ENCODE data around the gene BBS2. TPM values are rescaled to one million over a fixed set of nuclear protein-coding genes. Genes with fewer than 3 reads are reported as not detected.

The BBS2 gene
- total RNA-seq, 2 donors from 2014 or later = 25.7 to 27.6 TPM

DNA sequence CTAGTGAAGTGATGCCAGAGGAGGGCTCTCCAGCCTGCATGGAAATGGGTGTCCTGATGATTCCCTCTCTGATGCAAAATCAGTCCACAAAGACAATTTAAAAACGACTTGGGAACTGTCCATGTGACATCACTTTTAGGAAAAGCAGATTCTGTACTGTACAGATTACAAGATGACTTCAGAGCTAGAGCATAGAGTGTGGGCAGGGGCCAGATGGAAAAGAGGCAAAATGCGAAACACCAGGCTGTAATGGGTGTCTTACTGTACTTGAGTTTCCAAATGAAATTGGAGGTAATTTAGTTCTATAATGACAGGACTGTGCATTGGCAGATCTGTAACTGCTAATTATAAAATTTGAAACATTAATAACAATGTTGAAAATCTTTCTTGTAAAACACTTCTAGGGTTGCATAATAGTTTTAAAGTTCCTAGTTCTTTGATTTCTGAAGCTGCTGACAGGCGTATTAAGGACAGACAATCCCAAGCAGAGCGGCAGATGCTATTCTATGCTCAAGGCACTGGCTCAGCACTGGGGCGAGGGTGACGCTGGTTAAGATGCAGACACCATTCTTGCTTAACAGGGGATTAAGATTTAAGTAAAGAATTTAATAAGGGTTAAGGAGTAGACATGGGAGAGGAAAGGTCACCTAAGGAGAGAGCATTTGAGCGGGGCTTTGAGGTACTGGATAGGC, 38.9 kb downstream of the BBS2 start:
- peak overlapping the region; percentile 65 for H3K27ac Mint-ChIP-seq
- no peaks in the 10 kb centered on the region for H3K27me3 Mint-ChIP-seq (ENCODE audit: low read depth)

DNA sequence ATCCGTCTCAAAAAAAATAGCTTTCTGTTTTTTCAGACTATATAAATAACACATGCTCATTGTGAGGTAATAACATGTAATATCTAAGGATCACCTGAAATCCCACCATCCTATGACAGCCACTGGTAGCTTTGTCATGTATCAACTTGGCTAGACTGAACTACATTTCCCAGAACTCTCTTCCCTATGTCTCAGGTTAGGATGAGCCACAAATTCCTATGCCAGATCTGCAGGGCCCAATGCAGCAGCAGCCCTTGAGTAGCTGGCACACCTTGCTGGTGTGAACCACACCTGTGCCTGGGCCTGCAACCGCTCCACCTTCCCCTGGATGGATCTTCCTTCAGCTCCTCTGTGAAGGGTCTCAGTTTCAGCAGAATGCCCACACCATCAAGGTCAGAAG, 40.4 kb downstream of the BBS2 start:
- peaks cover 23% of the 10 kb centered on the region for H3K4me1 Mint-ChIP-seq (ENCODE audit: low read depth)
- no peaks in the 10 kb centered on the region for H3K9me3 Mint-ChIP-seq
- H3K4me3 Mint-ChIP-seq = no peak overlapping the region
- DNase-seq (no peak), ATAC-seq (replicated peaks in 1 of 2) (no peak)
- H3K27ac Mint-ChIP-seq = peak overlapping the region; percentile 92
- H3K36me3 Mint-ChIP-seq (ENCODE audit: insufficient read depth in 2 of 2) = peaks cover 5 to 25% of the 10 kb centered on the region in 2 donors
- H3K27me3 Mint-ChIP-seq (ENCODE audit: low read depth) = no peaks in the 10 kb centered on the region

More for the DNA sequence above, 38.9 kb downstream of the BBS2 start:
- no peak for DNase-seq
- Mint-ChIP-seq H3K4me1 (ENCODE audit: low read depth) (peaks cover 23% of the 10 kb centered on the region), H3K36me3 (ENCODE audit: insufficient read depth in 2 of 2) (peaks cover 5 to 12% of the 10 kb centered on the region in 2 donors), H3K9me3 (no peaks in the 10 kb centered on the region), H3K4me3 (no peak overlapping the region)
- ATAC-seq (replicated peaks in 1 of 2) = no peak

DNA sequence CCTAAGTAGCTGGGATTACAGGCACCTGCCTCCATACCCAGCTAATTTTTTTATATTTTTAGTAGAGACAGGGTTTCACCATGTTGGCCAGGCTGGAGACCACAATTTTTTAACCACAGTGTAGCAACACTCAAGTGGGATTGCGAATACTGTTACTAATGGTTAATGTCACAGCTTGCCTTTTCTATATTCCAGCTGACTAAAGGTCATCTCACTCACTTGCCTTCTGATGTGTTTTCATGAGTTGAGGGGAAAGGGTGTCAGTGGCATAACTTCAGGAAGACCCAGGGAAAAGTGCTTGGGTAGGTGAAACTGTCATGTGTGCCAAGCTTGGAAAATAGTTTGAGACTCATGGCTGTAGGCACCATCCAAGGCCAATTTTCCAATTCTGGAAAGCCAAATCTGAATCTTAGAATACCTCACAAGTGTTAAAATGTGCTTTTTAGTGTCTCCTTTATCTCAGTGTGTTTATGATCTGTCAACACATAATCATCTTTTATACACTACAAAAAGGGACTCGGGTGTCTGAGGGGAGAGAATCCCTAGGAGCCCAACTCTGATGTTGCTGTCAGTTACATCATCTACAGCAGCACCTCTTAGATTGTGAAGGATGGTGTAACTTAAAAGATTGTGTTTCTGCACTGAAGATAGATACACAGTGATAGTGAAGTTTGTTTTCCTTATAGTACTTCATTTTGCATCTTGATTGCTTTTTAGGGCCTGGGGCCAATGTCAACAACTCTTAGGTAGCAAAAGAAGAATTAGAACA, 41.4 kb downstream of the BBS2 start:
- Mint-ChIP-seq H3K27me3 (ENCODE audit: low read depth) (no peaks in the 10 kb centered on the region), H3K27ac (peak overlapping the region; percentile 92), H3K9me3 (no peaks in the 10 kb centered on the region), H3K4me1 (ENCODE audit: low read depth) (peaks cover 23% of the 10 kb centered on the region), H3K36me3 (ENCODE audit: insufficient read depth in 2 of 2) (peaks cover 5 to 26% of the 10 kb centered on the region in 2 donors), H3K4me3 (no peak overlapping the region)
- DNase-seq = no peak
- ATAC-seq (replicated peaks in 1 of 2) = peak in 1 of 2 donors; percentile 53

DNA sequence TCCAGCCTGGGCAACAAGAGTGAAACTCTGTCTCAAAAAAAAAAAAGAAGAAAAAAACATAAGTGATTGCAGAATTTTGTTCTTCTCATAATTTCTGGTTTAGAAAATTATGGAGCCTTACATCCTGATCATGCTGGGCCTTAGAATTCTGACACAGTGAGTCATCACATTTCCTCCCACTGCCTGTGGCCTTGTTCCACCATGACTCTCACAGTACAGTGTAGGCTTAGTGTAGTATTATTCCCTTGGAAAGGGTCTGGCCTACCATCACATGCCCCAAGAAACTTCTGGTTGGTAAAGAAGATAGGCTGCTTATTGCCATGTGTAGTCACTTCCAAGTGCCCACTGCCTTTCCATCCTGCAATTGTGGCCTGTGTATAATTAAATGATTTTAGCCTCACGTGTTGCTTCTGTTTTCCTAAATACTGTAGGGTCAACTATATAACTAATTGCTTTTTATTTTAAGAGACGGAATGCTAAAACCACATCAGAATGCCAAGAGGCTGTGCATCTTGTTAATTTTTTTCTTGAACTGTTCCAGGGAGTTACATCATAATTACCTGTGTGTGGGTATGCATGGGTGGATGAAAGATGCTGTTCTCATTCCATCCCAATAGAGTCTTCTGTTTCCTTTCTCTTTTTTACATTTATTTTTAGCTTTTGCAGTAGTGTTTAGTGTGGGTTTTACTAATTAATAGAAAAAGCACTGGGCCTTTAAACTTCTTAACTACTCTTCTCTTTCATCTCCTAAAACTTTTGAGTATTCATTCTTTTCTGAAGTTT, 42.5 kb downstream of the BBS2 start:
- ATAC-seq (replicated peaks in 1 of 2) = peak; percentile 51 to 88
- Mint-ChIP-seq H3K4me1 (ENCODE audit: low read depth) (peaks cover 23% of the 10 kb centered on the region), H3K36me3 (ENCODE audit: insufficient read depth in 2 of 2) (peaks cover 5 to 32% of the 10 kb centered on the region in 2 donors), H3K27ac (peak overlapping the region; percentile 90), H3K9me3 (no peaks in the 10 kb centered on the region), H3K27me3 (ENCODE audit: low read depth) (no peaks in the 10 kb centered on the region), H3K4me3 (peak overlapping the region in 1 of 2 donors; percentile 37)
- peak in 1 of 2 donors; percentile 4 for DNase-seq

DNA sequence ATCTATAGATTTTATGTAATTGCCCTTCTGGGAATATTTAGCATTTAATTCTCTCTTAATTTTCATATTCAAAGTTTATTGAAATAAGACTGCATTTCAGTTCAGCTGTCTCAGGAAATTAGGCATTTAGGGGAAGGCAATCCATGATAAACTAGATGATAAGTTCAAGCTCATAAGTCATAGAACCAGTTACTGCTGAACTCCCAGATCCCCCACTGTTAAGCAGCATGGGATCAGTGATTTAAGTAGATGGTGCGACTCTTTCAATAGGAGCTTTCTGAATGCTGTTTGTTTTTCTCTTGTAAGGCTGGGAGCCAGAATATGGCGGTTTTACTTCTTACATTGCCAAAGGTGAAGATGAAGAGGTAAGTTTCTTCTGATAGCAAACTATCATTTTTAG, 44.6 kb downstream of the BBS2 start:
- DNase-seq (no peak), ATAC-seq (replicated peaks in 1 of 2) (no peak)
- Mint-ChIP-seq H3K27ac (no peak overlapping the region), H3K9me3 (no peaks in the 10 kb centered on the region), H3K36me3 (ENCODE audit: insufficient read depth in 2 of 2) (peaks cover 8 to 37% of the 10 kb centered on the region in 2 donors), H3K4me1 (ENCODE audit: low read depth) (peaks cover 23% of the 10 kb centered on the region), H3K27me3 (ENCODE audit: low read depth) (no peaks in the 10 kb centered on the region), H3K4me3 (no peak overlapping the region)

DNA sequence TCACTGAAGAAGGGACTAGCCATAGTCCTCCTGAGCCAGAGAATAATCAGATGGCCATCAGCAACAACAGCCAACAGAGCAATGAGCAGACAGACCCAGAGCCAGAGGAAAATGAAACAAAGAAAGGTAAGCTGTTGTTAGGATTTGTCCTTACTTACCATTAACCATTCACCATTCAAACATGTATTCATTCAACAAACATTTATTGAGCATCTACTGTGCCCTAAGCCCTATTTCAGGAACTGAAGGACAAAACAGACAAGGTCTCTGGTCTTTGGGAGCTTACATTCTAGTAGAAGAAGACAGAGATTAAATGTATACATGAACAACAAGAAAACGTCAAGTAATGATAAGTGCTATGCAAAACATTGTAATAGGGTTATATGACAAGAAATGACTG, 49.2 kb downstream of the BBS2 start:
- DNase-seq (no peak), ATAC-seq (replicated peaks in 1 of 2) (no peak)
- Mint-ChIP-seq H3K4me1 (ENCODE audit: low read depth) (no peaks in the 10 kb centered on the region), H3K9me3 (no peaks in the 10 kb centered on the region), H3K27me3 (ENCODE audit: low read depth) (no peaks in the 10 kb centered on the region), H3K4me3 (no peak overlapping the region), H3K27ac (peak overlapping the region; percentile 2), H3K36me3 (ENCODE audit: insufficient read depth in 2 of 2) (peaks cover 6 to 46% of the 10 kb centered on the region in 2 donors)

DNA sequence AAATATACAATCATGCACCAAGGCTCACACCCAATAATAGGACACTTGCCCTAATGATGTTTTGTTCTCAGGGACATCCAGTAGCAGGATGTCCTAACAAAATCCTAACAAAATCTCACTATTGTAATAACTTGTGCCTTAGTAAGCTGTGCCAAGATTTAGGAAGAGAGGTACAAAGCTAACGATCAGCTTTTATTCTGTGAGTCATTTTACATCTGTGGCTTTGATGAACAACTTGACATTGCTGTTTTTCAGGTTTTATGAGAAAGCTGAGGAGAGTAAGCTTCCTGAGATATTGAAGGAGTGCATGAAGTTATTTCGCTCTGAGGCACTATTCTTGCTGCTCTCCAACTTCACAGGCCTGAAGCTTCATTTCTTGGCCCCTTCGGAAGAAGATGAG, 49.6 kb downstream of the BBS2 start:
- no peak for ATAC-seq (replicated peaks in 1 of 2)
- no peak for DNase-seq
- Mint-ChIP-seq H3K4me1 (ENCODE audit: low read depth) (no peaks in the 10 kb centered on the region), H3K36me3 (ENCODE audit: insufficient read depth in 2 of 2) (peaks cover 6 to 45% of the 10 kb centered on the region in 2 donors), H3K27me3 (ENCODE audit: low read depth) (no peaks in the 10 kb centered on the region), H3K27ac (peak overlapping the region; percentile 8), H3K9me3 (no peaks in the 10 kb centered on the region), H3K4me3 (no peak overlapping the region)

DNA sequence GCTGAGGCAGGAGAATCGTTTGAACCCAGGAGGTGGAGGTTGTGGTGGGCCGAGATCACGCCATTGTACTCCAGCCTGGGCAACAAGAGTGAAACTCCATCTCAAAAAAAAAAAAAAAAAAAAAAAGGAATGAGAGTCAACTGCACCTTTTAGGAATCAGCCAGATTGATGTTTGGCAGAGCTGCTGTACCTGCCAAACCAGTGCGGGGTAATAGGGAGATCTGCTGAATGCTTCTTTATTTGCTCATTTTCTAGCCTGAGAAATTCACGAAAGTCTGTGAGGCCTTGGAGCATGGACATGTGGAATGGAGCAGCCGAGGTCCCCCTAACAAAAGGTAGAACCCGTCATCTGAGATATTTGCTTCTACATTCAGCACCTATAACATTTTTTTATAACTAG, 50.1 kb downstream of the BBS2 start:
- Mint-ChIP-seq H3K36me3 (ENCODE audit: insufficient read depth in 2 of 2) (peaks cover 6 to 41% of the 10 kb centered on the region in 2 donors), H3K4me3 (no peak overlapping the region), H3K27me3 (ENCODE audit: low read depth) (no peaks in the 10 kb centered on the region), H3K4me1 (ENCODE audit: low read depth) (no peaks in the 10 kb centered on the region), H3K9me3 (no peaks in the 10 kb centered on the region), H3K27ac (peak overlapping the region; percentile 54)
- ATAC-seq (replicated peaks in 1 of 2) (no peak), DNase-seq (no peak)

DNA sequence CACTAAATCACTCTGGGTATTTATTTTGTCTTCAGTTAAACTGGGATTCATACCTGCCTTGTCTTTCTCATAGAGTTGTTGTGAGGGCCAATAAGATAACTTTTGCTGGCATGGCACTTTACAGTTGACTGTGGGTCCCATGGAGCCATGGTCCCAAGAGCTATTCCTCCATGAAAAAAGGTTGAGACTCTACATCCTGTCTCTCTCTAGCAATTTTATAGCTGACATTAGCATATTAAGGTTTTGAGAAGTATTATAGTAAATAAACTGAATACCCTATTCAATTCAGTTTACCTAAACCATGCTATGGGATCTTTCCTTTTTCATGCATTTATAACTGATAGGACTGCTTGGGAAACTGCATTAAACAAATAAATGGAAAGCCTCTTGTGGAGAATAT, 51.0 kb downstream of the BBS2 start:
- H3K36me3 Mint-ChIP-seq (ENCODE audit: insufficient read depth in 2 of 2) = peaks cover 6 to 42% of the 10 kb centered on the region in 2 donors
- ATAC-seq (replicated peaks in 1 of 2) (no peak), DNase-seq (no peak)
- H3K4me1 Mint-ChIP-seq (ENCODE audit: low read depth) = no peaks in the 10 kb centered on the region
- no peaks in the 10 kb centered on the region for H3K27me3 Mint-ChIP-seq (ENCODE audit: low read depth)
- H3K9me3 Mint-ChIP-seq = no peaks in the 10 kb centered on the region
- no peak overlapping the region for H3K4me3 Mint-ChIP-seq
- peak overlapping the region; percentile 88 for H3K27ac Mint-ChIP-seq

DNA sequence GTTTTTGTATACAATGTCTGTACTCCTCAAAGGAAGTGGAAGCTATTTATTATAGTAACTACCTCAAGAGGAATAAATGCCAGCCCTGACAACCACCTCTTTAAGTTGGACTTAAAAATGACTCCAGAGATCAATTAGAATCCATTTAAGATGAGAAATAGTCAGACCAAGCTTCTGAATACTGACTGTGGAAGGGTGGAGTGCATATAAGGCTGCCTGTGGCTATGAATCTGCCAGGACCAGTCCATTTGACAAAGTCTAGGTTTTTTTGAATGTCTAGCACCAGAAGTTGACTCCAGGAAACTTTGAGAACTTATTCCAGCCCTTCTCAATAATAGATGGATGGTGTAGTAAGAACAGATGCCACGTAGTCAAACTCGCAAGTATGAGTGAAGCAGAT, 53.5 kb downstream of the BBS2 start:
- H3K4me1 Mint-ChIP-seq (ENCODE audit: low read depth) = no peaks in the 10 kb centered on the region
- DNase-seq (no peak), ATAC-seq (replicated peaks in 1 of 2) (no peak)
- no peak overlapping the region for H3K4me3 Mint-ChIP-seq
- H3K27ac Mint-ChIP-seq = no peak overlapping the region
- no peaks in the 10 kb centered on the region for H3K27me3 Mint-ChIP-seq (ENCODE audit: low read depth)
- no peaks in the 10 kb centered on the region for H3K9me3 Mint-ChIP-seq
- H3K36me3 Mint-ChIP-seq (ENCODE audit: insufficient read depth in 2 of 2) = peaks cover 6 to 33% of the 10 kb centered on the region in 2 donors

DNA sequence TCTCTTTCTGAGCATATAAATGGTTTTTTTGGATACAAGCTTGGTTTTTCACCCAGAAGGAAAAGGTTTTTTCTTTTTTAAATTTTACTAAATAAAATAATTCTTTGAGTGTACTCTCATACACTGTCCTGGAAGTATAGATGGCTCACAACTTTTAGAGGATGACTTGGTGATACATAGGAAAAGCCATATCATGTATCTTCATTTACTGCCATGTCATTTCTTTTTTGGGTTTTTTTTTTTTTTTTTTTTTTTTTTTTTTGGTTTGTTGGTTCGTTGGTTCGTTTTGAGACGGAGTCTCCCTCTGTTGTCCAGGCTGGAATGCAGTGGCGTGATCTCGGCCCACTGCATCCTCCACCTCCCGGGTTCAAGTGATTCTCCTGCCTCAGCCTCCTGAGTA, 56.7 kb downstream of the BBS2 start:
- Mint-ChIP-seq H3K27me3 (ENCODE audit: low read depth) (no peaks in the 10 kb centered on the region), H3K4me1 (ENCODE audit: low read depth) (no peaks in the 10 kb centered on the region), H3K36me3 (ENCODE audit: insufficient read depth in 2 of 2) (peaks cover 4 to 16% of the 10 kb centered on the region in 2 donors), H3K9me3 (no peaks in the 10 kb centered on the region), H3K4me3 (no peak overlapping the region), H3K27ac (no peak overlapping the region)
- no peak for DNase-seq
- no peak for ATAC-seq (replicated peaks in 1 of 2)

DNA sequence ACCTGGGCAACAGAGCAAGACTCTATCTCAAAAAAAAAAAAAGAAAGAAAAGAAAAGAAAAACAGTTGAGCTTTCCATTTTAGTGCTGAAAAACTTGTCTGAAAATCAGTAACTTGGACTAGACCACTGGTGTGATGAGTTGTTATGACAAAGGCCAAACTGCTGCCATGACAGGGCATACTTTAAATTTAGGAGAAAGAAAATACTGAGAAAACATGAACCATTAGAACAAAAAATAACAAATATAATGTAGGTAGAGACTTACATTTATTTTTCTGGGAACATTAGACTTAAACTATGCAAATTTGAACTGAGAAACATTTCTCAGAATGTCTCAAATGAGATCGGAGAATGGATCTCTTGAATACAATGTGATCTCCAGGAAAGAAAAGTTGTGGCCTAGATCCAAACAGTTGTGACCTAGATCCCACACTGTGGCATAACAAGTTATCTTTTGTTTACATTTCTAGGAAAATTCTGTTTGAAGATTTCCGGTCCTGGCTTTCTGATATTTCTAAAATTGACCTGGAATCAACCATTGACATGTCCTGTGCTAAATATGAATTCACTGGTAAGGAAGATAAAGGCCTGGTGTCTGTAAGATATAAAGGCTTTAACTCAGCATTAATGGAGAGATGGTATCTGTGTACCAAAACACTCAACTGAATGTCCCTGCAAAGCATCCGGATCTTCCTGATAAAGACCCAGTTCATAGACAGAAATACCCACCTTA, 57.6 kb downstream of the BBS2 start:
- Mint-ChIP-seq H3K27ac (peak overlapping the region; percentile 54), H3K36me3 (ENCODE audit: insufficient read depth in 2 of 2) (peaks cover 3 to 12% of the 10 kb centered on the region in 2 donors), H3K27me3 (ENCODE audit: low read depth) (no peaks in the 10 kb centered on the region), H3K9me3 (no peaks in the 10 kb centered on the region), H3K4me3 (no peak overlapping the region), H3K4me1 (ENCODE audit: low read depth) (no peaks in the 10 kb centered on the region)
- no peak for DNase-seq
- ATAC-seq (replicated peaks in 1 of 2) = no peak

Measured in activated T-cell treated with anti-CD3 and anti-CD28 coated beads, Interleukin-2, amount 50 U/mL, for 72 hours (primary cell).